Measurements from ENCODE around the gene SH2D4B. TPM values are rescaled to one million over a fixed set of nuclear protein-coding genes. Genes with fewer than 3 reads are reported as not detected.

The SH2D4B gene
- total and polyA plus RNA-seq, 2 donors (not counting 3 experiments of a cell fraction or from before 2014, with no cell fraction given) = not detected

- DNase-seq (ENCODE audit: low read depth, low spot score) (no peak), FAIRE-seq (no peak)
- ChIA-PET CTCF (interaction anchor here (5.6 kb wide), 1 partner anchor 13 kb away, joined by 44 read pairs; no protein-coding TSS in a partner anchor), POLR2A (no interaction called here)
- H3K9me1 ChIP-seq (replicated peaks; ENCODE audit: control insufficient read depth, extremely low read depth, insufficient read depth, low read length) = no peaks in the 10 kb centered on the region
- no peaks in the 10 kb centered on the region for H3K4me1 ChIP-seq (ENCODE audit: control insufficient read depth, extremely low read depth, insufficient read depth, low read length)
- dilution Hi-C loops (cut with MboI; ENCODE audit: extremely low pct_ligation_motif_present, low sequenced_read_pairs) = no loop called here
- no peaks in the 10 kb centered on the region for H3K27me3 ChIP-seq (ENCODE audit: control insufficient read depth in 2 of 2, insufficient read depth in 2 of 2, low read length in 2 of 2)
- H4K20me1 ChIP-seq (replicated peaks; ENCODE audit: control insufficient read depth, extremely low read depth, insufficient read depth, low read length) = no peaks in the 10 kb centered on the region
- no peaks in the 10 kb centered on the region for H3K79me2 ChIP-seq (ENCODE audit: control insufficient read depth, insufficient read depth, low read length)
- H2AFZ ChIP-seq (ENCODE audit: low read depth, low read length) = no peak overlapping the region
- intact Hi-C loops (cut with micrococcal nuclease) = no loop called here
- no peak overlapping the region for H3K27ac ChIP-seq (ENCODE audit: insufficient read depth, low read depth, low read length)
- BruUV-seq (replicated peaks) = no TSS peak
- H3K4me2 ChIP-seq (ENCODE audit: insufficient read depth, low read length) = no peak overlapping the region
- no peak overlapping the region for H3K4me3 ChIP-seq (replicated peaks in 1 of 3; ENCODE audit: insufficient read depth in 1 of 3, low read depth in 1 of 3, low read length in 3 of 3)
- H3K36me3 ChIP-seq (ENCODE audit: control insufficient read depth in 2 of 2, extremely low read depth in 1 of 2, insufficient read depth in 2 of 2, low read length in 2 of 2) = no peaks in the 10 kb centered on the region
- no peak overlapping the region for H3K9ac ChIP-seq (replicated peaks; ENCODE audit: extremely low read depth, insufficient read depth, low read length)
- no peaks in the 10 kb centered on the region for H3K9me3 ChIP-seq (replicated peaks; ENCODE audit: control insufficient read depth, insufficient read depth, low read length)
- TF ChIP-seq, protein P1, sequence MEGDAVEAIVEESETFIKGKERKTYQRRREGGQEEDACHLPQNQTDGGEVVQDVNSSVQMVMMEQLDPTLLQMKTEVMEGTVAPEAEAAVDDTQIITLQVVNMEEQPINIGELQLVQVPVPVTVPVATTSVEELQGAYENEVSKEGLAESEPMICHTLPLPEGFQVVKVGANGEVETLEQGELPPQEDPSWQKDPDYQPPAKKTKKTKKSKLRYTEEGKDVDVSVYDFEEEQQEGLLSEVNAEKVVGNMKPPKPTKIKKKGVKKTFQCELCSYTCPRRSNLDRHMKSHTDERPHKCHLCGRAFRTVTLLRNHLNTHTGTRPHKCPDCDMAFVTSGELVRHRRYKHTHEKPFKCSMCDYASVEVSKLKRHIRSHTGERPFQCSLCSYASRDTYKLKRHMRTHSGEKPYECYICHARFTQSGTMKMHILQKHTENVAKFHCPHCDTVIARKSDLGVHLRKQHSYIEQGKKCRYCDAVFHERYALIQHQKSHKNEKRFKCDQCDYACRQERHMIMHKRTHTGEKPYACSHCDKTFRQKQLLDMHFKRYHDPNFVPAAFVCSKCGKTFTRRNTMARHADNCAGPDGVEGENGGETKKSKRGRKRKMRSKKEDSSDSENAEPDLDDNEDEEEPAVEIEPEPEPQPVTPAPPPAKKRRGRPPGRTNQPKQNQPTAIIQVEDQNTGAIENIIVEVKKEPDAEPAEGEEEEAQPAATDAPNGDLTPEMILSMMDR (IDR thresholded peaks at IDR 0.05; ENCODE audit: extremely low read depth in 1 of 2, insufficient read depth in 1 of 2, low read depth in 1 of 2, low read length in 2 of 2) = no peak
- no peak for TF ChIP-seq POLR2A (IDR thresholded peaks at IDR 0.05; ENCODE audit: low read depth, low read length)
These were observed 137.1 kb downstream of the SH2D4B start for GRCh38 chr10:80674809-80675208.

DNA sequence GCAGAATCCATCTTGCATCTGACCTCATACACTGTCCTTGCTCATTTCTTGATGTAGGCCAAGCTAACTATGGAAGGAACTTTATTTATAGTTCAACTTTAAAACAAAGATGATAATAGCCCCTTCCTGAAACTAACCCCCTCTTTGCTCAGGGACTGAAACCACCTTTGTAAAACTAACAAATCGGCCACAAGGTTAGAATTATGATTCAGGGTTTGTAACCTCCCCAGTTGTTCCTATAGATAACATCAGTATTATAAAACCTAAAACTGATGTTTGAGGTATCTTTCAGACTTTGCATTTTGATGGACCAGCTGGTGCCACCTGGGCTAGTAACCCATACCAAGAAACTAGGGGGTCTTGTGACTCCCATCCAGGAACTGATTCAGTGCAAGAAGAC lies 143.4 kb downstream of the SH2D4B start:
- Histone ChIP-seq H2AFZ (ENCODE audit: low read depth, low read length) (no peak overlapping the region), H3K79me2 (ENCODE audit: control insufficient read depth, insufficient read depth, low read length) (no peaks in the 10 kb centered on the region), H3K4me2 (ENCODE audit: insufficient read depth, low read length) (no peak overlapping the region), H3K4me3 (replicated peaks in 1 of 3; ENCODE audit: insufficient read depth in 1 of 3, low read depth in 1 of 3, low read length in 3 of 3) (no peak overlapping the region), H3K27ac (ENCODE audit: insufficient read depth, low read depth, low read length) (no peak overlapping the region), H3K9ac (replicated peaks; ENCODE audit: extremely low read depth, insufficient read depth, low read length) (no peak overlapping the region), H3K9me1 (replicated peaks; ENCODE audit: control insufficient read depth, extremely low read depth, insufficient read depth, low read length) (no peaks in the 10 kb centered on the region), H3K36me3 (ENCODE audit: control insufficient read depth in 2 of 2, extremely low read depth in 1 of 2, insufficient read depth in 2 of 2, low read length in 2 of 2) (no peaks in the 10 kb centered on the region), H3K27me3 (ENCODE audit: control insufficient read depth in 2 of 2, insufficient read depth in 2 of 2, low read length in 2 of 2) (no peaks in the 10 kb centered on the region), H4K20me1 (replicated peaks; ENCODE audit: control insufficient read depth, extremely low read depth, insufficient read depth, low read length) (no peaks in the 10 kb centered on the region), H3K4me1 (ENCODE audit: control insufficient read depth, extremely low read depth, insufficient read depth, low read length) (no peaks in the 10 kb centered on the region), H3K9me3 (replicated peaks; ENCODE audit: control insufficient read depth, insufficient read depth, low read length) (no peaks in the 10 kb centered on the region)
- dilution Hi-C loops (cut with MboI; ENCODE audit: extremely low pct_ligation_motif_present, low sequenced_read_pairs) (no loop called here), intact Hi-C loops (cut with micrococcal nuclease) (no loop called here)
- BruUV-seq (replicated peaks) = no TSS peak
- ChIA-PET POLR2A (no interaction called here), CTCF (interaction anchor here (1.4 to 2.1 kb wide), 3 partner anchors 18 to 244 kb away, joined by 4 to 8 read pairs (median 5); no protein-coding TSS in a partner anchor)
- TF ChIP-seq FOS (IDR thresholded peaks at IDR 0.05; ENCODE audit: borderline replicate concordance, insufficient read depth, low read length) = no peak
- TF ChIP-seq POLR2AphosphoS5 (IDR thresholded peaks at IDR 0.05; ENCODE audit: insufficient read depth, low read depth, low read length) = no peak
- TF ChIP-seq JUN (IDR thresholded peaks at IDR 0.05; ENCODE audit: borderline replicate concordance, insufficient read depth, insufficient read length, low read depth) = no peak
- TF ChIP-seq GATA2 (IDR thresholded peaks at IDR 0.05; ENCODE audit: insufficient read depth, insufficient read length, low read depth, low read length) = no peak
- no peak for TF ChIP-seq EZH2 (IDR thresholded peaks at IDR 0.05; ENCODE audit: borderline replicate concordance, low read depth, low read length, severe bottlenecking)
- TF ChIP-seq MYC (IDR thresholded peaks at IDR 0.05; ENCODE audit: low read depth, low read length) = no peak
- TF ChIP-seq, protein P1 (IDR thresholded peaks at IDR 0.05; ENCODE audit: extremely low read depth in 1 of 2, insufficient read depth in 1 of 2, low read depth in 1 of 2, low read length in 2 of 2) = no peak
- FAIRE-seq (no peak), DNase-seq (ENCODE audit: low read depth, low spot score) (no peak)

Measured in endothelial cell of umbilical vein (primary cell).